ENCODE data around the gene SMIM15.

Gene SMIM15

DNA sequence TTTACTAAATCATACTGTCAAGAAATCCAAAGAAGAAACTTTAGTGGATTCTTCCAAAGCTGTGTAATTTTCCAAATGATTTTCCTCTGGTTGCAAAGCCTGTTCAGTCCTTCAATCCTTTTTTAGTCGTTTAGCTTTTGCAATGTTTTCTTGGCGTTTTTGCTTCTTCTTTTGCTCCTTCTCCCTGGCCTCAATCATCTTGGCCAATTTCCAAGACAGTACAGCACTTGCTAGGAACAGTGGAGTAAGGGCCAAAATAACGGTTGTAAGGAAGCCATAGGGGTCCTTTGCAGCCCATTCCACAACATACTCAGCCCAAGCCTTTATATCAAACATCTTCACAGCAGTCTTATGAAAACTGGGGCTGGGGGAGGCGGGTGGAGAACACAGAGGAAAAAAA lies 2.4 kb downstream of the SMIM15 start:
- DNase-seq (ENCODE audit: low read depth), result peak; percentile 8
- Histone ChIP-seq H3K9ac (ENCODE audit: low read length) (no peak overlapping the region), H3K36me3 (ENCODE audit: control insufficient read depth, insufficient read depth, low read length, severe bottlenecking) (peaks cover 21% of the 10 kb centered on the region), H3K9me3 (ENCODE audit: control insufficient read depth, low read length) (no peaks in the 10 kb centered on the region), H3K27me3 (replicated peaks; ENCODE audit: control insufficient read depth, insufficient read depth, low read length) (no peaks in the 10 kb centered on the region), H3K4me3 (ENCODE audit: low read length) (no peak overlapping the region), H3K4me1 (ENCODE audit: control insufficient read depth, insufficient read depth, low read length) (peaks cover 29% of the 10 kb centered on the region)

DNA sequence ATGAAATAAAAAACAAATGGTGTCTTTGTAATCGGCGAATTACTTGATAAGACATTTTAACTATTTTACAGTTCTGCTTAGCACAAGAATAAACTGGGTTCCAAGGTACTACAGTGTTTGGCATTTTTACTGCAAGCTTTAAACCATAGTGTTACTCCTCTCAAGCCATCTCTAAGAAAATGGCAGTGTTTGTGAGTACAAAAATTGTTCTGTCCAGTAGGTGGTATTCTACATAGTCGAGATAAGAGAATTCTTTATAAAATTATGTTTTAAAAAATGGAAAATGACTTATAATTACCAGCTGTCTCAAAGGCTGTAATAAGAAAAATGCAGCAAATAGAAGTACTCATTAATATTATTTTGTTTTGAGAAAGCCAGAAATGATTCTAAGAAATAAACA lies 3.2 kb downstream of the SMIM15 start:
- no peak overlapping the region for H3K4me3 ChIP-seq (ENCODE audit: low read length)
- no peaks in the 10 kb centered on the region for H3K9me3 ChIP-seq (ENCODE audit: control insufficient read depth, low read length)
- peak; percentile 12 for DNase-seq (ENCODE audit: low read depth)
- no peaks in the 10 kb centered on the region for H3K27me3 ChIP-seq (replicated peaks; ENCODE audit: control insufficient read depth, insufficient read depth, low read length)
- H3K4me1 ChIP-seq (ENCODE audit: control insufficient read depth, insufficient read depth, low read length), result peaks cover 29% of the 10 kb centered on the region
- no peak overlapping the region for H3K9ac ChIP-seq (ENCODE audit: low read length)
- peaks cover 21% of the 10 kb centered on the region for H3K36me3 ChIP-seq (ENCODE audit: control insufficient read depth, insufficient read depth, low read length, severe bottlenecking)

DNA sequence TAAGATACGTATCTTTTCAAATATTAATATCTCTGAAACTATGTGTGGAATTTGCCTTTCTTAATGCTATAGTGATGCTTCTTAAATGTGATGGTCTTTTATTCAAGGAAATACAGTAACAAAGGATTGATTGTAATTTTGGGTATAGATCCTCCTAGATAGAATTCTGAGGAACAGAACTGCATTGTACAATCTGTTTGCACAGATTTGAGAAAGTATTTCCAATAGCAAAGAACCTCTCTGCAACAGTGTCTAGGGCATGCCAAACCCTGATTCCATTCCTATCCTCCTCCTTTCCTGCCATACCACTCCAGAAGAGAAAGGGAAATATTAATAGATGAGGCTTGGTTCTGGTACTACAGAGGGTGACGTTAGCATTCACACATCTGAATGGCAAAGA lies 10.4 kb downstream of the SMIM15 start:
- DNase-seq (ENCODE audit: low read depth), result no peak
- Histone ChIP-seq H3K27me3 (replicated peaks; ENCODE audit: control insufficient read depth, insufficient read depth, low read length) (no peaks in the 10 kb centered on the region), H3K4me1 (ENCODE audit: control insufficient read depth, insufficient read depth, low read length) (no peaks in the 10 kb centered on the region), H3K4me3 (ENCODE audit: low read length) (no peak overlapping the region), H3K9ac (ENCODE audit: low read length) (no peak overlapping the region), H3K9me3 (ENCODE audit: control insufficient read depth, low read length) (no peaks in the 10 kb centered on the region), H3K36me3 (ENCODE audit: control insufficient read depth, insufficient read depth, low read length, severe bottlenecking) (no peaks in the 10 kb centered on the region)

DNA sequence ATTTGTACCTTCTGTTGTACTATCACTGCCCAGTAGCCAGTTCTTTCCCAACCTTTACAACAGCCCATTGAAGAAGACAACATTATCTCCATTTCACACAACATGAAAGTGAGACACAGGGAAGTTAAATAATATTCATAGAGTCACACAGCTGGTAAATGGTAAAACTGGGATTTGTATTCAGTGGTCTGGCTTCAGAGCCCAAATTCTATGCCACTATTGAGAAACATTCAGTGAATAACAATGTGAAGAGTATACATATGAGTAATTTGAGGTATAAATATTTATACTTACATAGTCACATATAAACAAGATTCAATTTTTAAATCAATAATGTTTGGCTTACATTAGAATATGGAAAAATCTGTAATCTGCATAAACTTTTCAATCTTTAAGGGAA lies 13.8 kb downstream of the SMIM15 start:
- H3K4me3 ChIP-seq (ENCODE audit: low read length), result no peak overlapping the region
- H3K9ac ChIP-seq (ENCODE audit: low read length), result no peak overlapping the region
- no peak for DNase-seq (ENCODE audit: low read depth)
- no peaks in the 10 kb centered on the region for H3K9me3 ChIP-seq (ENCODE audit: control insufficient read depth, low read length)
- H3K36me3 ChIP-seq (ENCODE audit: control insufficient read depth, insufficient read depth, low read length, severe bottlenecking), result no peaks in the 10 kb centered on the region
- H3K4me1 ChIP-seq (ENCODE audit: control insufficient read depth, insufficient read depth, low read length), result no peaks in the 10 kb centered on the region
- H3K27me3 ChIP-seq (replicated peaks; ENCODE audit: control insufficient read depth, insufficient read depth, low read length), result no peaks in the 10 kb centered on the region

DNA sequence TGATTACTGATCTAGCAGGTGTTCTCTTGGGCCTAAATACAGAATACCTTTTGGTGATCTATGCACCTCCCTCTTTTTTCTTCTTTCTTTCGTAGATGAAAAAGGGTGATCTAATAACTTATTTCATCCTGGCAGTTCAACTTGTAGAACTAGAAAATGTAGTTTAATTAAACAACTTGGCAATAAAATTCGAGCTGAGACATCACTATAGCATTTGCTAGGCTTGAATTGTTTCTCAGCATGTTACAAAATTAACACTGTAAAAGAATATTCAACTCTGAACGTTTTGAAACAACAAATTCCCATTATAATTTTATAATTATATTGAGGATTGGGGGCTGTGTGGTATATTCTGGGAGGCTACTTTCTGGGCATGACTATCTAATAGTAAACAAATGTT lies 19.5 kb downstream of the SMIM15 start:
- DNase-seq (ENCODE audit: low read depth), result no peak
- no peaks in the 10 kb centered on the region for H3K9me3 ChIP-seq (ENCODE audit: control insufficient read depth, low read length)
- no peaks in the 10 kb centered on the region for H3K36me3 ChIP-seq (ENCODE audit: control insufficient read depth, insufficient read depth, low read length, severe bottlenecking)
- no peaks in the 10 kb centered on the region for H3K27me3 ChIP-seq (replicated peaks; ENCODE audit: control insufficient read depth, insufficient read depth, low read length)
- H3K4me3 ChIP-seq (ENCODE audit: low read length), result no peak overlapping the region
- no peak overlapping the region for H3K9ac ChIP-seq (ENCODE audit: low read length)
- no peaks in the 10 kb centered on the region for H3K4me1 ChIP-seq (ENCODE audit: control insufficient read depth, insufficient read depth, low read length)

DNA sequence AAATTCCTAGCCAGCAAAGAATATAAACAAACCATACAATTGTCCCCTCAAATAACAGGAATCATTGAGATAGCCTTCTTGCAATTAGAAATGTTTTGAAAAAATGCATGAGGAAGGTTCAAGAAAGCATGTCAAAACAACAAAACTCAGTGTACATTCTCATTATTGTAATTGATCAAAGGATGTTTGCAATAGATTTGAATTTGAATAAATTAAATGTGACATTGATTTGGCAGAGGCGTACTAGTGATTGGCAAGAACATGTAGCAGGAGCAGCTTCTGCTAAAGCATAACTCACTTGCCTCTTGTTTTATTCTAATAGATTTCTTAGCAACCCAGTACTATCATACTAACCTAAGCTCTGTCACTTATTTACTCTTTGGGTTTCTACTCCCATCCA lies 19.9 kb downstream of the SMIM15 start:
- Histone ChIP-seq H3K27me3 (replicated peaks; ENCODE audit: control insufficient read depth, insufficient read depth, low read length) (no peaks in the 10 kb centered on the region), H3K9ac (ENCODE audit: low read length) (no peak overlapping the region), H3K9me3 (ENCODE audit: control insufficient read depth, low read length) (no peaks in the 10 kb centered on the region), H3K4me3 (ENCODE audit: low read length) (no peak overlapping the region), H3K36me3 (ENCODE audit: control insufficient read depth, insufficient read depth, low read length, severe bottlenecking) (no peaks in the 10 kb centered on the region), H3K4me1 (ENCODE audit: control insufficient read depth, insufficient read depth, low read length) (no peaks in the 10 kb centered on the region)
- DNase-seq (ENCODE audit: low read depth), result no peak

DNA sequence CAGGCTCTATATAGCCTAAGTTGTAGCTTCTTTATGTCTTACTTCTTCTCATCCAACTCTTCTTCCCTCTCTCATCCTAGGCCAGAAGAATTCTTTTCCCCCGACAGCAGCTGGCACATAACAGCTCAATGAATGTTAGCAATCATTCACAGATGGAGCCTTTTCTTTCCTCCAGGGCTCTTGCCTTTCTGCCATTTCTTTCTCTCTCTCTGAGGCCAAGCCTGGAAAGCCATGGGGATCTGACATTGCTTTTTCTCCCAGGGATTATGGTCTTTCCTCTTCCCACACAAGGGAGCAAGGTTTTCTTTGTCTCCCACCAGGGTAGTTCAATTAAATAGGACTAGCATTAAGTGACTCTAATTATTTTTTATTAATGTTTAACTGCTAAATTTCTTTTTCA lies 20.5 kb downstream of the SMIM15 start:
- no peak overlapping the region for H3K9ac ChIP-seq (ENCODE audit: low read length)
- no peak for DNase-seq (ENCODE audit: low read depth)
- no peaks in the 10 kb centered on the region for H3K27me3 ChIP-seq (replicated peaks; ENCODE audit: control insufficient read depth, insufficient read depth, low read length)
- no peak overlapping the region for H3K4me3 ChIP-seq (ENCODE audit: low read length)
- no peaks in the 10 kb centered on the region for H3K36me3 ChIP-seq (ENCODE audit: control insufficient read depth, insufficient read depth, low read length, severe bottlenecking)
- H3K9me3 ChIP-seq (ENCODE audit: control insufficient read depth, low read length), result no peaks in the 10 kb centered on the region
- no peaks in the 10 kb centered on the region for H3K4me1 ChIP-seq (ENCODE audit: control insufficient read depth, insufficient read depth, low read length)

DNA sequence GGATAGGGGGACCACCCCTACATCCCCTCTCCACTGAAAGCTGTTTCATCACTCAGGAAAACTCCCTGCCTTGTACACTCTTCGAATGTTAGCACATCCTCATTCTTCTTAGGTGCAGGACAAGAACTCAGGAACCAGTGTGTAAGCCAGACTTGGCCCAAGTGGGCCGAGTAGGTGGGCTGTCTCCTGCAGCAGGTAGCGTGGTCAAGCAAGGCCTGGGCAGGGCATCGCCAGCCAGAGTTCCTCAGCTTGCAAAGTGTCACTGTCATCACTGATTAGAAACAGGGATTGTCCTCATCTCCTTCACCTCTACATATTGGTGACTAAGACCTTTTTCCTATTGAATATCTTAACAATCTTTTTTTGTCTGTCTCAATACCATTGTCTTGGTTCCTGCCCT lies 22.3 kb downstream of the SMIM15 start:
- Histone ChIP-seq H3K9ac (ENCODE audit: low read length) (no peak overlapping the region), H3K36me3 (ENCODE audit: control insufficient read depth, insufficient read depth, low read length, severe bottlenecking) (no peaks in the 10 kb centered on the region), H3K27me3 (replicated peaks; ENCODE audit: control insufficient read depth, insufficient read depth, low read length) (no peaks in the 10 kb centered on the region), H3K9me3 (ENCODE audit: control insufficient read depth, low read length) (no peaks in the 10 kb centered on the region), H3K4me1 (ENCODE audit: control insufficient read depth, insufficient read depth, low read length) (no peaks in the 10 kb centered on the region), H3K4me3 (ENCODE audit: low read length) (no peak overlapping the region)
- no peak for DNase-seq (ENCODE audit: low read depth)

DNA sequence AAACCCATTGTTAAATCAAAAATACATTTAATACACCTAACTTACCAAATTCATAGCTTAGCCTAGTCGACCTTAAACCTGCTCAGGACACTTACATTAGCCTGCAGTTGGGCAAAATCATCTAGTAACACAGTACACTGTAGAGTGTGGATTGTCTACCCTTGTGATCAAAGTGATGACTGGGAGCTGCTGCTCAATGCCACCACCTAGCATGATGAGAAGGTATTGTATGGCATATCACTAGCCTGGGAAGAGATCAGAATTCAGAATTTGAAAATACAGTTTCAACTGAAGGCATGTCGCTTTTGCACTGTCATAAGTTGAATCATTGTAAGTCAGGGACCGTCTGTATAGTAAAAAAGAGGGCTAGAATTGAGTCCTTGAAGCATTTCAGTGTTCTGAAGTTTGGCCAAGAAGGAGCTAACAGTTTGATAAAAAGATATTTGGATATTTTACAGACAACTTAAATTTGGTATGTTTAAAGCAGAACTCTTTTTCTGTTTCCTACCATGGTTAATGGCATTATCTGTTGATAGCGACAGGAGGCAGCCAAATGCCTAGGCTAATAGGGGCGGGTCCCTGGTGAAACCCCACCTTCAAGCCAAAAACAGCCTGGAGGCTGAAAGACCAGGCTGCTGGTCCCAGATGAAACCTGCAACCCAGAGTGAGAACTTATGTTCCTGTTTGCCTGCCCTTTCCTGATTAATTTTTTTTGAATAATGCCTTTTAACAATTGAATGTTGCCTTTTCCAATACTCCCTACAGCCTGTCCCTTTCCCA lies 23.0 kb downstream of the SMIM15 start:
- H3K36me3 ChIP-seq (ENCODE audit: control insufficient read depth, insufficient read depth, low read length, severe bottlenecking), result no peaks in the 10 kb centered on the region
- no peaks in the 10 kb centered on the region for H3K4me1 ChIP-seq (ENCODE audit: control insufficient read depth, insufficient read depth, low read length)
- no peak overlapping the region for H3K9ac ChIP-seq (ENCODE audit: low read length)
- DNase-seq (ENCODE audit: low read depth), result peak; percentile 5
- no peaks in the 10 kb centered on the region for H3K27me3 ChIP-seq (replicated peaks; ENCODE audit: control insufficient read depth, insufficient read depth, low read length)
- H3K9me3 ChIP-seq (ENCODE audit: control insufficient read depth, low read length), result no peaks in the 10 kb centered on the region
- no peak overlapping the region for H3K4me3 ChIP-seq (ENCODE audit: low read length)

DNA sequence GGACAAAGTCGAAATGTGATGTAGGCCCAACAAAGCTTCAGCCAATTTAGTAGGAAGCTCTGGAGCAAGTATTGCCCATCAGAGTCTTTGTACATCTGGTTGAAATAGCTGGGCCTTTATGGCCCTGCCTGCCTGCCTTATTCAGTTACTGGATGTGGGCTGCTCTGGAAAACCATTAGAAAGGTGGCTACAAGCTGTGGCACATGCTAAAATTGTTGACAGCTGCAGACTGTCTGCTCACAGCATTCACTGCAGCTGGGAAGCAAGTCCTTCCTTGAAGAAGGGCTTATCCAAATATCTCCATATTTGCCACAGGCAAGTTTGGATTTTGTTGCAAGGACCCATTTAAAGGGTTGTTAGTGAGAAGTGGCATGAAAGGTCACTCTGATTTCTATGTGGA lies 24.4 kb downstream of the SMIM15 start:
- Histone ChIP-seq H3K9ac (ENCODE audit: low read length) (no peak overlapping the region), H3K36me3 (ENCODE audit: control insufficient read depth, insufficient read depth, low read length, severe bottlenecking) (no peaks in the 10 kb centered on the region), H3K4me3 (ENCODE audit: low read length) (no peak overlapping the region), H3K27me3 (replicated peaks; ENCODE audit: control insufficient read depth, insufficient read depth, low read length) (no peaks in the 10 kb centered on the region), H3K9me3 (ENCODE audit: control insufficient read depth, low read length) (no peaks in the 10 kb centered on the region), H3K4me1 (ENCODE audit: control insufficient read depth, insufficient read depth, low read length) (no peaks in the 10 kb centered on the region)
- no peak for DNase-seq (ENCODE audit: low read depth)

DNA sequence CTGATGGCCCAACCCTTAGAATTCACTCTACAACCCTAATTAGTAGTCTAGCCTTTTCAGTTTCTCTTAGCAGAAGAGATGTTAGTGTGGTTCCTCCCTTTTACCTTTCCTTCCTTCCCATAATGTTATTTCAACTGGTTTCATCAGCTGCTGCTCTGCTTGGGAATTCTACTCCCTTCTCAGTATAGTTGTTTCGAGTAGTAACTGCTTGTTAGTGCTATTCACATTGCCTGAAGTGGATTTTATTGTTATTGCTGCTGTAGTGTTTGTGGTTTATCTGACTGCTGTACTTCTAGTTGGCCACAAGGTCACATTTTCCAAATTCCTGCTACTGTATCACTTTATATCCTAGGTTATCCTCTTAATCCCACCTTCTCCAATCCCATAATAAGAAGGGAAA lies 29.7 kb downstream of the SMIM15 start:
- Histone ChIP-seq H3K9ac (ENCODE audit: low read length) (no peak overlapping the region), H3K27me3 (replicated peaks; ENCODE audit: control insufficient read depth, insufficient read depth, low read length) (no peaks in the 10 kb centered on the region), H3K9me3 (ENCODE audit: control insufficient read depth, low read length) (no peaks in the 10 kb centered on the region), H3K4me3 (ENCODE audit: low read length) (no peak overlapping the region), H3K4me1 (ENCODE audit: control insufficient read depth, insufficient read depth, low read length) (peaks cover 8% of the 10 kb centered on the region), H3K36me3 (ENCODE audit: control insufficient read depth, insufficient read depth, low read length, severe bottlenecking) (no peaks in the 10 kb centered on the region)
- peak; percentile 35 for DNase-seq (ENCODE audit: low read depth)

DNA sequence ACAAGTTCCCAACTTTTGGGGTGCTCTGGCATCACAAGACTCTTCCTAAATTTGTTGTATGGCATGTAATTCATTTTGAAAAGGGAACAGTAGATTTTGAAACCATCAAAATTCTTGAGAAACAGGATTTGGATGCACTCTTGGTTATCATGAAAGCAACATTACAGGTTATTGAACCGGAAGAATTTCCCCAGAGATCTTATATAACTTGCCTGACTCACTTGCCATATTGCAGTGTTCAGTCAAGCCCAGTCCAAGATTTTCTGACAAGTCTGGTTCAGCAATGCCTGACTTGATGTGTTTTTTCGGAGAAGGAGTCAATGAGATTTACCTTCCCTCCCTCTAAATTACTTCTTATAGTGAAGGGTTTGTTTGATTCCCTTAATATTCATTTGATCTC lies 32.0 kb downstream of the SMIM15 start:
- H3K36me3 ChIP-seq (ENCODE audit: control insufficient read depth, insufficient read depth, low read length, severe bottlenecking), result no peaks in the 10 kb centered on the region
- no peak overlapping the region for H3K4me3 ChIP-seq (ENCODE audit: low read length)
- DNase-seq (ENCODE audit: low read depth), result no peak
- no peaks in the 10 kb centered on the region for H3K27me3 ChIP-seq (replicated peaks; ENCODE audit: control insufficient read depth, insufficient read depth, low read length)
- H3K4me1 ChIP-seq (ENCODE audit: control insufficient read depth, insufficient read depth, low read length), result peaks cover 8% of the 10 kb centered on the region
- H3K9me3 ChIP-seq (ENCODE audit: control insufficient read depth, low read length), result no peaks in the 10 kb centered on the region
- no peak overlapping the region for H3K9ac ChIP-seq (ENCODE audit: low read length)

All from adipocyte (in vitro differentiated cells).